GM23248 (cell line): ENCODE results near the gene TAOK3.

Experiments used
- EZH2 ChIP-seq: fragments of 200-600 bp; sonication (generic); IDR thresholded peaks from 2 replicates; pipeline ENCODE4 v1.6.1; 2018; ENCODE audit warnings: antibody characterized with exemption, mild to moderate bottlenecking; ENCODE audit not compliant: insufficient read depth, poor library complexity, severe bottlenecking
- EZH2phosphoT487 ChIP-seq: fragments of 200-600 bp; sonication (generic); IDR thresholded peaks from 2 replicates; pipeline ENCODE4 v1.6.1; 2018; ENCODE audit warnings: antibody characterized with exemption, moderate library complexity, mild to moderate bottlenecking, low read depth; ENCODE audit not compliant: insufficient read depth

DNA sequence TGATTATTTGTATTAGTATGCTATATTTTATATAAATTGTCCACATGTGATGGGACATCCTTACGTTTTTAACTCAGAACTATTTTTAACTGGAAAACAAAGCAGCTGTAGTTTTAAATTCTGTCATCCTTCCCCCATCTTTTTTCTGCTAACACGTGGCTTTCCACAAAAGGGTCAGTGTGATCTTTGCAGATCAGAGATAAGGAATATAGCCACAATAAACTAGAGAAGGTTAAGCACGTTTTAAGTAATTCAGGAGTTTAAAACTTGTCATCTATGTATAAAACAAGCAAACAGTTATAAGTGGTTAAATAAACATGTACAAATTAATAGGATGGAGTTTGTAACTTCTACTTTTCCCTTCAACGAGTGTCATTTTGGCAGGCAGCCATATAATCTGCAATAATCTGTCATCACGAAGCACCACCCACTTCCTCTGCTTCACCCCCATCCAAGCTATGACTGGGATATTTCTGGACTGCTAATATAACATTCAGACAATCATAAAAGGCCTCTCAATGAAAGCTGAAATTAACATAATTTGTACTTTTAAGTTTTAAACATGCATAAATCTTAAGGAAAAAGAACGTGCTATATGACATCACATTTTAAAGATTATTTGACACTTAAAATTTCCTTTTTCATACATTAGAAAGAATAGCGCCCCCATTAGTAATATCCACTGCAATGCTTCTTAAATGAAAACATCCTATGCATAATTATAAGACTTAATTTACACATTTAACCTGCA is 15.3 kb downstream of the TAOK3 start:
- no peak for TF ChIP-seq EZH2
- no peak for TF ChIP-seq EZH2phosphoT487
